HepG2 (cell line): ENCODE data around the gene ST6GALNAC2. TPM values are rescaled to one million over a fixed set of nuclear protein-coding genes. Genes with fewer than 3 reads are reported as not detected.

Source experiments
- ATAC-seq: fragments of 200-7000 bp; cut with Tn5 transposase; 3 replicates; pipeline ENCODE4 v1.9.1; 2020; ENCODE audit warnings: mild to moderate bottlenecking, moderate library complexity
- BruUV-seq: library from RNA; stranded (reverse); fragments of 400-500 nt; replicated peaks from 2 replicates; lab custom pipeline; 2021; lab: Mats Ljungman, UMichigan
- CTCF ChIA-PET: fragments of 300-600 bp; formaldehyde crosslinking; extraction: SDS; loops from one replicate; lab custom pipeline; 2021; ENCODE audit warnings: low total read pairs, inconsistent platforms, low intra/inter-chr PET ratio; lab: Yijun Ruan, JAX
- POLR2A ChIA-PET: fragments of 350-600 bp; sonication (Branson Sonifier 250); formaldehyde crosslinking; loops from one replicate; lab custom pipeline; 2020; ENCODE audit warnings: antibody characterized with exemption, inconsistent platforms; lab: Yijun Ruan, JAX
- DNase-seq: peaks from one replicate; pipeline ENCODE4 v3.0.0-alpha.2; 2015; ENCODE audit warnings: low spot score
- FAIRE-seq: peaks from 3 replicates; lab custom pipeline; 2011; peaks lifted over from hg19 to GRCh38; lab: Jason Lieb, UNC
- H2AFZ ChIP-seq: one replicate; pipeline ENCODE4 v1.6.1; 2011; ENCODE audit warnings: low read length, inconsistent platforms
- H3K27ac ChIP-seq: fragments of 300-600 bp; 3 replicates; pipeline ENCODE4 v1.8.0; 2011; ENCODE audit warnings: mixed run types, mild to moderate bottlenecking, mixed read lengths, low read length, inconsistent platforms; ENCODE audit not compliant: insufficient read depth; ENCODE audit errors: extremely low read length
- H3K27me3 ChIP-seq, 2 experiments: fragments of 200-600 bp in 1 of 2; 2 replicates in 1 of 2; 3 replicates in 1 of 2; pipeline versions ENCODE4 v1.6.0 to v1.8.0; 2011; ENCODE audit warnings: low read length in 2 of 2, mild to moderate bottlenecking in 2 of 2, moderate library complexity in 2 of 2, inconsistent platforms in 1 of 2; ENCODE audit not compliant: insufficient read depth in 2 of 2, control insufficient read depth in 1 of 2
- H3K36me3 ChIP-seq, 2 experiments: fragments of 200-600 bp in 1 of 2; replicated peaks in 1 of 2; 2 replicates in 1 of 2; 3 replicates in 1 of 2; pipeline versions ENCODE4 v1.5.1 to v1.8.0; 2011; ENCODE audit warnings: low read length in 2 of 2, inconsistent platforms in 1 of 2; ENCODE audit not compliant: insufficient read depth in 2 of 2, control insufficient read depth in 1 of 2
- H3K4me1 ChIP-seq: 2 replicates; pipeline ENCODE4 v1.5.1; 2012; ENCODE audit warnings: low read length, inconsistent platforms; ENCODE audit not compliant: insufficient read depth
- H3K4me2 ChIP-seq: 2 replicates; pipeline ENCODE4 v1.6.0; 2011; ENCODE audit warnings: low read depth, low read length, inconsistent platforms
- H3K4me3 ChIP-seq, 3 experiments: fragments of 200-600 bp in 1 of 3; sonication (generic), shearing (Covaris generic) in 1 of 3; replicated peaks in 1 of 3; 2 replicates each; pipeline ENCODE4 v1.5.1; 2011 to 2016; ENCODE audit warnings: low read length in 3 of 3, inconsistent platforms in 2 of 3, low read depth in 2 of 3, mild to moderate bottlenecking in 2 of 3, control low read depth in 1 of 3, mixed read lengths in 1 of 3; ENCODE audit not compliant: insufficient read depth in 1 of 3
- H3K79me2 ChIP-seq: one replicate; pipeline ENCODE4 v1.6.1; 2011; ENCODE audit warnings: low read length, inconsistent platforms; ENCODE audit not compliant: insufficient read depth
- H3K9ac ChIP-seq: 2 replicates; pipeline ENCODE4 v1.6.0; 2011; ENCODE audit warnings: mild to moderate bottlenecking, low read depth, low read length, inconsistent platforms; ENCODE audit not compliant: insufficient read depth
- H3K9me3 ChIP-seq: 2 replicates; pipeline ENCODE4 v1.5.1; 2012; ENCODE audit warnings: mild to moderate bottlenecking, low read length
- H4K20me1 ChIP-seq: 2 replicates; pipeline ENCODE4 v1.6.0; 2011; ENCODE audit warnings: inconsistent platforms, mild to moderate bottlenecking, low read length, moderate library complexity; ENCODE audit not compliant: insufficient read depth
- BCL3 ChIP-seq: sonication (generic); formaldehyde crosslinking; IDR thresholded peaks from 2 replicates; pipeline ENCODE4 v1.5.1; 2020; ENCODE audit warnings: mild to moderate bottlenecking, missing genetic modification reagents, moderate library complexity
- CHCHD3 ChIP-seq: sonication (generic); formaldehyde crosslinking; IDR thresholded peaks from 2 replicates; pipeline ENCODE4 v1.8.0; 2022; ENCODE audit warnings: mild to moderate bottlenecking, missing genetic modification reagents, moderate library complexity
- DBP ChIP-seq: sonication (generic); formaldehyde crosslinking; IDR thresholded peaks from 2 replicates; pipeline ENCODE4 v1.4.0; 2020; ENCODE audit warnings: missing genetic modification reagents; ENCODE audit errors: not compliant biosample characterization
- HHEX ChIP-seq: IDR thresholded peaks from 2 replicates; pipeline ENCODE4 v1.6.1; 2016; ENCODE audit warnings: control low read depth
- HOXA5 ChIP-seq: sonication (generic); formaldehyde crosslinking; IDR thresholded peaks from 2 replicates; pipeline ENCODE4 v1.4.0; 2020; ENCODE audit warnings: missing genetic modification reagents
- IRF2 ChIP-seq: IDR thresholded peaks from 2 replicates; pipeline ENCODE4 v1.6.1; 2018; ENCODE audit warnings: missing genetic modification reagents, missing compliant biosample characterization
- JDP2 ChIP-seq: sonication (generic); formaldehyde crosslinking; IDR thresholded peaks from 2 replicates; pipeline ENCODE4 v1.8.1; 2022; ENCODE audit warnings: missing genetic modification reagents, borderline replicate concordance
- LBX2 ChIP-seq: sonication (generic); formaldehyde crosslinking; IDR thresholded peaks from 2 replicates; pipeline ENCODE4 v1.5.0; 2020; ENCODE audit warnings: missing genetic modification reagents, mild to moderate bottlenecking, borderline replicate concordance
- POLR2A ChIP-seq, 2 experiments: IDR thresholded peaks; 2 replicates each; pipeline ENCODE4 v1.6.1; 2011; ENCODE audit warnings: low read depth in 2 of 2, low read length in 2 of 2, mild to moderate bottlenecking in 1 of 2, moderate library complexity in 1 of 2; ENCODE audit not compliant: insufficient read depth in 1 of 2
- SETDB1 ChIP-seq: sonication (generic); formaldehyde crosslinking; IDR thresholded peaks from 2 replicates; pipeline ENCODE4 v1.5.1; 2020; ENCODE audit warnings: missing genetic modification reagents, mild to moderate bottlenecking, borderline replicate concordance
- SMARCE1 ChIP-seq: fragments of 450-650 bp; IDR thresholded peaks from 2 replicates; pipeline ENCODE4 v1.6.1; 2017; ENCODE audit warnings: borderline replicate concordance
- SNAPC2 ChIP-seq: sonication (generic); formaldehyde crosslinking; IDR thresholded peaks from 2 replicates; pipeline ENCODE4 v1.8.1; 2022; ENCODE audit warnings: mild to moderate bottlenecking, missing genetic modification reagents
- SRSF1 ChIP-seq: fragments of 200-400 bp; formaldehyde crosslinking; optimal IDR thresholded peaks from 2 replicates; pipeline ENCODE3; 2017; ENCODE audit warnings: mild to moderate bottlenecking, low read depth, low read length, moderate library complexity
- ZNF138 ChIP-seq: sonication (generic); formaldehyde crosslinking; IDR thresholded peaks from 2 replicates; pipeline ENCODE4 v1.5.0; 2020; ENCODE audit warnings: mild to moderate bottlenecking, low read depth, missing genetic modification reagents
- ZNF207 ChIP-seq: fragments of 450-650 bp; IDR thresholded peaks from 2 replicates; pipeline ENCODE4 v1.6.1; 2016; ENCODE audit warnings: antibody characterized with exemption, borderline replicate concordance
- ZNF326 ChIP-seq: sonication (generic); formaldehyde crosslinking; IDR thresholded peaks from 2 replicates; pipeline ENCODE4 v1.4.0; 2020; ENCODE audit warnings: missing genetic modification reagents, borderline replicate concordance
- ZNF34 ChIP-seq: sonication (generic); formaldehyde crosslinking; IDR thresholded peaks from 2 replicates; pipeline ENCODE4 v1.4.0; 2020; ENCODE audit warnings: mild to moderate bottlenecking, missing genetic modification reagents, borderline replicate concordance
- ZNF678 ChIP-seq: sonication (generic); formaldehyde crosslinking; IDR thresholded peaks from 2 replicates; pipeline ENCODE4 v1.4.0; 2020; ENCODE audit warnings: mild to moderate bottlenecking, missing genetic modification reagents
- ZSCAN25 ChIP-seq: sonication (generic); formaldehyde crosslinking; IDR thresholded peaks from 2 replicates; pipeline ENCODE4 v1.8.0; 2022; ENCODE audit warnings: mild to moderate bottlenecking, missing genetic modification reagents
- WGBS: methylation state at CpG from one replicate; pipeline ENCODE4 v1.1.6; 2017; ENCODE audit warnings: low lambda C conversion rate; 5-methylcytosine and 5-hydroxymethylcytosine counted together
- in situ Hi-C: cut with HindIII; loops from 2 replicates; pipeline ENCODE4 v1.10.0; 2017; ENCODE audit warnings: low pct_unique_long_range_greater_than_20kb; ENCODE audit not compliant: extremely low pct_ligation_motif_present
- intact Hi-C: fragments of 100-400 bp; cut with micrococcal nuclease; formaldehyde crosslinking; loops from one replicate; pipeline ENCODE4 v1.10.0; 2022; ENCODE audit not compliant: unreplicated experiment
- polyA plus RNA-seq, 8 experiments: library from polyadenylated mRNA; depleted of rRNA in 3 of 8; stranded (reverse) in 7 of 8; unstranded in 1 of 8; fragments of >200 nt; fragmentation: Illumina TruSeq in 4 of 8; extraction: Trizol in 4 of 8; gene quantifications; 2 replicates each; pipeline versions ENCODE4 v1.2.1 to v1.2.3, GENCODE V29; 2011 to 2016; ENCODE audit warnings: low read depth in 4 of 8, missing spikeins in 1 of 8, mixed read lengths in 1 of 8; ENCODE audit not compliant: insufficient read depth in 1 of 8
- total RNA-seq, 5 experiments: library from RNA; depleted of rRNA; stranded (reverse); fragments of >200 nt; fragmentation: Illumina TruSeq; extraction: Trizol; gene quantifications; 2 replicates each; pipeline ENCODE4 v1.2.3, GENCODE V29; 2016; ENCODE audit warnings: low read depth in 1 of 5
- TF ChIP-seq, protein P1 (sequence below): sonication (generic); formaldehyde crosslinking; IDR thresholded peaks from 2 replicates; pipeline ENCODE4 v1.5.0; 2020; ENCODE audit warnings: mild to moderate bottlenecking, missing genetic modification reagents

The ST6GALNAC2 gene
- total and polyA plus RNA-seq, 2 of the 13 experiments (the other 11 are each of a cell fraction or from before 2014, with no cell fraction given) = 0.12 to 0.49 TPM

DNA sequence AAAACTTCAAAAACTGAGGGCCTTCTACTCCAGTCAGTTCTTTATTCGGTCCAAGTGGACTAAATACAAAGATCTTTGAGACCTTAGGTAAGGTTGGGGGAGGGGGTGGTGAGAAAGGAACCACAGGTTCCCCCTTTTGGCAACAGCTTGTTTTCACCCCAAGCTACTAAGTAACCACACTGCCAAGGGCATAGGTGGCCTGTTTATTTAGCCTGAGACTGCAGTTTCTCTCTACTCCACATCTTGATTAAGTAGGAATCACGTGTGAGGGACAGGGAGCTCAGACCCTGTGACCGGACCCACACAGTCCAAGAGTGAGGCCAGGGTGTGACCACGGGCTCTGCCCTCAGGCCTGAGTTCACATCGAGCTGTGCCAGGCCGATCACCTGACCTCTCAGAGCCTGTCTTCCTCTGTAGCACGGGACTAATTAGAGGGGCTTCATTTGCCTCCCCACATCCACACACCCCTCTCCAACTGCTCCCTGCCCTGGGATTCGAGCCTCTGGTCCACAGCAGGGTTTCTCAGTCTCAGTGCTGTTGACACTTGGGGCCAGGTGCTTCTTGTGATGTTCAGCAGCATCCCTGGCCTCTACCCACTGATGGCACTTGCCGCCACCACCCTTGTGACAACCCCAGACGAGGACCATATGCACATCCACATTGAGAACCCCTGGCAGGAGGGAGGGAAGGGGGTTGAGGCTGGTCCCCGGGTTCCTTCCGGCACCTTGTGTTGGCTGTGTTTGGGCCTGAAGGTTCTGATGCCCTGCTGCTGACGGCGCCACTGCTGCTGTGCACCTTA is 17.8 kb downstream of the ST6GALNAC2 start:
- Histone ChIP-seq H3K27me3 (no peaks in the 10 kb centered on the region), H3K36me3 (peaks cover under 1 to 23% of the 10 kb centered on the region in 2 experiments), H3K9me3 (no peaks in the 10 kb centered on the region), H3K79me2 (peaks cover 2% of the 10 kb centered on the region), H3K4me1 (peaks cover 75% of the 10 kb centered on the region), H4K20me1 (peaks cover 25% of the 10 kb centered on the region), H2AFZ (no peak overlapping the region), H3K9ac (peak overlapping the region; percentile 0; the same call in 1 of the 2 replicates), H3K27ac (peak overlapping the region; percentile 45), H3K4me3 (no peak overlapping the region), H3K4me2 (peak overlapping the region; percentile 34)
- 41% methylated on average over 12 of the region's 14 CpGs for WGBS
- intact Hi-C loops = no loop called here
- no peak for FAIRE-seq
- ChIA-PET POLR2A (interaction anchor here (0.7 to 6.8 kb wide), 17 partner anchors 10 to 1674 kb away, joined by 3 to 129 read pairs (median 4); no protein-coding TSS in a partner anchor), CTCF (no interaction called here)
- in situ Hi-C loops = loop anchor here (10.0 kb wide), 1 partner anchor 57 kb away; no protein-coding TSS in a partner anchor
- peak; percentile 45 for ATAC-seq
- DNase-seq = peak; percentile 60
- BruUV-seq = no TSS peak
- TF ChIP-seq, protein P1, sequence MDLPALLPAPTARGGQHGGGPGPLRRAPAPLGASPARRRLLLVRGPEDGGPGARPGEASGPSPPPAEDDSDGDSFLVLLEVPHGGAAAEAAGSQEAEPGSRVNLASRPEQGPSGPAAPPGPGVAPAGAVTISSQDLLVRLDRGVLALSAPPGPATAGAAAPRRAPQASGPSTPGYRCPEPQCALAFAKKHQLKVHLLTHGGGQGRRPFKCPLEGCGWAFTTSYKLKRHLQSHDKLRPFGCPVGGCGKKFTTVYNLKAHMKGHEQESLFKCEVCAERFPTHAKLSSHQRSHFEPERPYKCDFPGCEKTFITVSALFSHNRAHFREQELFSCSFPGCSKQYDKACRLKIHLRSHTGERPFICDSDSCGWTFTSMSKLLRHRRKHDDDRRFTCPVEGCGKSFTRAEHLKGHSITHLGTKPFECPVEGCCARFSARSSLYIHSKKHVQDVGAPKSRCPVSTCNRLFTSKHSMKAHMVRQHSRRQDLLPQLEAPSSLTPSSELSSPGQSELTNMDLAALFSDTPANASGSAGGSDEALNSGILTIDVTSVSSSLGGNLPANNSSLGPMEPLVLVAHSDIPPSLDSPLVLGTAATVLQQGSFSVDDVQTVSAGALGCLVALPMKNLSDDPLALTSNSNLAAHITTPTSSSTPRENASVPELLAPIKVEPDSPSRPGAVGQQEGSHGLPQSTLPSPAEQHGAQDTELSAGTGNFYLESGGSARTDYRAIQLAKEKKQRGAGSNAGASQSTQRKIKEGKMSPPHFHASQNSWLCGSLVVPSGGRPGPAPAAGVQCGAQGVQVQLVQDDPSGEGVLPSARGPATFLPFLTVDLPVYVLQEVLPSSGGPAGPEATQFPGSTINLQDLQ = no peak
- TF ChIP-seq SETDB1 (CRISPR knock-in tag) (no peak), HOXA5 (CRISPR knock-in tag) (no peak; the same call in 1 of the 2 replicates), SNAPC2 (CRISPR knock-in tag) (no peak), LBX2 (no peak), HHEX (CRISPR knock-in tag) (no peak), SMARCE1 (no peak), IRF2 (CRISPR knock-in tag) (peak; percentile 24; the same call in 1 of the 2 replicates), CHCHD3 (no peak), ZSCAN25 (CRISPR knock-in tag) (peak; percentile 43; the same call in 1 of the 2 replicates), ZNF138 (no peak), ZNF34 (peak; percentile 84; the same call in 1 of the 2 replicates), ZNF326 (CRISPR knock-in tag) (no peak; the same call in 1 of the 2 replicates), ZNF678 (no peak), POLR2A (IDR thresholded peaks at IDR 0.05; ENCODE audit: insufficient read depth in 1 of 2, low read depth in 2 of 2, low read length in 2 of 2) (peak in 1 of 2 experiments; percentile 30), SRSF1 (no peak), BCL3 (CRISPR knock-in tag) (0 out of 2 replicates have a peak, but pooled peaks have one; percentile 33), DBP (CRISPR knock-in tag) (no peak), JDP2 (CRISPR knock-in tag) (no peak), ZNF207 (no peak)
